ENCODE data around the gene TGFB1.

DNA sequence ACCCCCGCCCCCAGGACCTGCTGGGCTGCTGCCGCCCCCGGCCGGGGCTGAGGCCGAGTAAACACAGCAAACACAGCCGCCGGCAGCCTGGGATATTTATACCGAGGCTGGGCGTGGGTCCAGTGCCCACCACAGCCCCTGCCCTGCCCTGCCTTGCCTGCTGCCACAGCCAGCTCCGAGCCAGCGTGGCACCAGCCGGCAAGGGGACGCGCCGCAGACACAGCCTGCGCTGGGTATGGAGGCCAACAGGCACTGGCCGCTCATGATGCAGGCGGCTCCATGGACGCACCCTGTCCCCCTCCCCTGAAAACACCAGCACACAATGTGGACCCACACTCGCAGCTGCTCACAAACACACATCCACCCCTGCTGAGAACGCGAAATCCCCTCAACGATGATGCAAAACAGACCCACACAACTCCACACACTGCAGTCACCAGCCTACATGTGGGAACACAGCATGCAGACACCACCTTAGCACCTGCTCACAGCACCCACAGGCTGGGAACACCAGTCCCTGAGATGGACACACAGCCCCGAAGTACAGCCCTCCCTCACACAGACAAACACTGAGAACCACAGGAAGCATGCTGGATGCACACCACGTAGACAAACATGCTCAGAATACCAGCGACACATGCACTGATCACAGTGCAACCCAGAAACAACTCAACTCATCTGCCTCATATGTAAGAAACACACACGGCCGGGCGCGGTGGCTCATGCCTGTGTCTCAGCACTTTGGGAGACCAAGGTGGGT is 27.6 kb downstream of the TGFB1 start:
- TF ChIP-seq, protein P1, sequence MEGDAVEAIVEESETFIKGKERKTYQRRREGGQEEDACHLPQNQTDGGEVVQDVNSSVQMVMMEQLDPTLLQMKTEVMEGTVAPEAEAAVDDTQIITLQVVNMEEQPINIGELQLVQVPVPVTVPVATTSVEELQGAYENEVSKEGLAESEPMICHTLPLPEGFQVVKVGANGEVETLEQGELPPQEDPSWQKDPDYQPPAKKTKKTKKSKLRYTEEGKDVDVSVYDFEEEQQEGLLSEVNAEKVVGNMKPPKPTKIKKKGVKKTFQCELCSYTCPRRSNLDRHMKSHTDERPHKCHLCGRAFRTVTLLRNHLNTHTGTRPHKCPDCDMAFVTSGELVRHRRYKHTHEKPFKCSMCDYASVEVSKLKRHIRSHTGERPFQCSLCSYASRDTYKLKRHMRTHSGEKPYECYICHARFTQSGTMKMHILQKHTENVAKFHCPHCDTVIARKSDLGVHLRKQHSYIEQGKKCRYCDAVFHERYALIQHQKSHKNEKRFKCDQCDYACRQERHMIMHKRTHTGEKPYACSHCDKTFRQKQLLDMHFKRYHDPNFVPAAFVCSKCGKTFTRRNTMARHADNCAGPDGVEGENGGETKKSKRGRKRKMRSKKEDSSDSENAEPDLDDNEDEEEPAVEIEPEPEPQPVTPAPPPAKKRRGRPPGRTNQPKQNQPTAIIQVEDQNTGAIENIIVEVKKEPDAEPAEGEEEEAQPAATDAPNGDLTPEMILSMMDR (conservative IDR thresholded peaks at IDR 0.05 in 1 of 2, IDR thresholded peaks at IDR 0.05 in 1 of 2; ENCODE audit: extremely low read depth in 1 of 2, insufficient read depth in 1 of 2, low read depth in 1 of 2, low read length in 2 of 2), result no peak
- TF ChIP-seq EZH2 (IDR thresholded peaks at IDR 0.05; ENCODE audit: borderline replicate concordance, low read length), result no peak
